WERI-Rb-1 (cell line): ENCODE results near the gene DGCR2.
A peak's percentile ranks its signal among the peaks of the same experiment; 100 is the strongest.

Experiments
- DNase-seq: peaks from one replicate; pipeline ENCODE4 v3.0.0-alpha.2; 2020
- H3K27ac ChIP-seq: fragments of 250-450 bp; sonication (Bioruptor Pico); 2 replicates; pipeline ENCODE4 v1.5.1; 2020; ENCODE audit warnings: mild to moderate bottlenecking, moderate library complexity
- H3K27me3 ChIP-seq: fragments of 250-450 bp; sonication (Bioruptor Pico); 2 replicates; pipeline ENCODE4 v1.5.1; 2021; ENCODE audit warnings: mild to moderate bottlenecking, low read depth, moderate library complexity; ENCODE audit not compliant: insufficient read depth, severe bottlenecking
- H3K36me3 ChIP-seq: fragments of 250-450 bp; sonication (Bioruptor Pico); 2 replicates; pipeline ENCODE4 v1.5.1; 2020; ENCODE audit warnings: mild to moderate bottlenecking, moderate library complexity
- H3K4me3 ChIP-seq: 2 replicates; pipeline ENCODE4 v1.5.1; 2011; ENCODE audit warnings: low read depth, mild to moderate bottlenecking, control low read depth, low read length
- H3K9me3 ChIP-seq: fragments of 250-450 bp; sonication (Bioruptor Pico); 2 replicates; pipeline ENCODE4 v1.5.1; 2021; ENCODE audit warnings: mild to moderate bottlenecking, moderate library complexity; ENCODE audit not compliant: severe bottlenecking
- CTCF ChIP-seq: IDR thresholded peaks from 2 replicates; pipeline ENCODE4 v1.5.1; 2011; ENCODE audit warnings: low read depth, mild to moderate bottlenecking, control low read depth, inconsistent platforms, low read length

The DGCR2 gene

GRCh38 chr22:19117111-19117512 is 5.1 kb downstream of the DGCR2 start:
- DNase-seq = peak; percentile 87
- Histone ChIP-seq H3K36me3 (peaks cover 20% of the 10 kb centered on the region; the same call in 1 of the 2 replicates), H3K4me3 (no peak overlapping the region), H3K9me3 (no peaks in the 10 kb centered on the region), H3K27me3 (no peaks in the 10 kb centered on the region), H3K27ac (no peak overlapping the region)
- no peak for TF ChIP-seq CTCF

GRCh38 chr22:19115628-19116027 is 6.6 kb downstream of the DGCR2 start:
- DNase-seq = no peak
- peak; percentile 54 for TF ChIP-seq CTCF
- no peak overlapping the region for H3K4me3 ChIP-seq
- peaks cover 17% of the 10 kb centered on the region; the same call in 1 of the 2 replicates for H3K36me3 ChIP-seq
- H3K27ac ChIP-seq = no peak overlapping the region
- H3K27me3 ChIP-seq = no peaks in the 10 kb centered on the region
- H3K9me3 ChIP-seq = no peaks in the 10 kb centered on the region

GRCh38 chr22:19114984-19115552 is 7.1 kb downstream of the DGCR2 start:
- no peak for TF ChIP-seq CTCF
- no peak for DNase-seq
- Histone ChIP-seq H3K36me3 (peaks cover 14% of the 10 kb centered on the region; the same call in 1 of the 2 replicates), H3K27me3 (no peaks in the 10 kb centered on the region), H3K4me3 (no peak overlapping the region), H3K27ac (no peak overlapping the region), H3K9me3 (no peaks in the 10 kb centered on the region)

- DNase-seq = no peak
- TF ChIP-seq CTCF = no peak
- Histone ChIP-seq H3K9me3 (no peaks in the 10 kb centered on the region), H3K27ac (no peak overlapping the region), H3K27me3 (no peaks in the 10 kb centered on the region), H3K4me3 (no peak overlapping the region), H3K36me3 (peaks cover 3% of the 10 kb centered on the region; the same call in 1 of the 2 replicates)
Observed at GRCh38 chr22:19113429-19113828, 8.8 kb downstream of the DGCR2 start.

- peaks cover 3% of the 10 kb centered on the region; the same call in 1 of the 2 replicates for H3K36me3 ChIP-seq
- H3K4me3 ChIP-seq = no peak overlapping the region
- no peaks in the 10 kb centered on the region for H3K9me3 ChIP-seq
- TF ChIP-seq CTCF = no peak
- no peak for DNase-seq
- H3K27me3 ChIP-seq = no peaks in the 10 kb centered on the region
- no peak overlapping the region for H3K27ac ChIP-seq
Observed at GRCh38 chr22:19111584-19111983, 10.6 kb downstream of the DGCR2 start.

GRCh38 chr22:19111140-19111539 is 11.1 kb downstream of the DGCR2 start:
- no peak for DNase-seq
- H3K36me3 ChIP-seq = peaks cover 3% of the 10 kb centered on the region; the same call in 1 of the 2 replicates
- no peak for TF ChIP-seq CTCF
- no peak overlapping the region for H3K4me3 ChIP-seq
- H3K9me3 ChIP-seq = no peaks in the 10 kb centered on the region
- no peak overlapping the region for H3K27ac ChIP-seq
- no peaks in the 10 kb centered on the region for H3K27me3 ChIP-seq
